Smooth muscle cell (in vitro differentiated cells): ENCODE results near the gene MOGAT3. TPM values are rescaled to one million over a fixed set of nuclear protein-coding genes. Genes with fewer than 3 reads are reported as not detected.
"Not testable (repeated sequence)": the region's sequence is repeated elsewhere in the genome, so short reads cannot be mapped to it uniquely, and the experiment has no call there.

ENCODE experiments used
- DNase-seq: peaks from one replicate; lab custom pipeline; 2025; ENCODE audit not compliant: unreplicated experiment; lab: John Stamatoyannopoulos, UW
- H2AFZ ChIP-seq: fragments of 200-600 bp; sonication (generic); 2 replicates; pipeline ENCODE4 v1.6.0; 2016; ENCODE audit warnings: antibody characterized with exemption, low read depth, mild to moderate bottlenecking
- H3F3A ChIP-seq: fragments of 200-600 bp; sonication (generic); 2 replicates; pipeline ENCODE4 v1.6.0; 2017; ENCODE audit warnings: antibody characterized with exemption, low read depth
- H3K27ac ChIP-seq: fragments of 200-600 bp; sonication (generic); 2 replicates; pipeline ENCODE4 v1.5.1; 2016; ENCODE audit warnings: low read depth, mild to moderate bottlenecking
- H3K27me3 ChIP-seq: fragments of 200-600 bp; sonication (generic); 2 replicates; pipeline ENCODE4 v1.6.1; 2016; ENCODE audit warnings: low read depth, mild to moderate bottlenecking
- H3K36me3 ChIP-seq: fragments of 200-600 bp; sonication (generic); 2 replicates; pipeline ENCODE4 v1.5.1; 2016; ENCODE audit warnings: low read depth
- H3K4me1 ChIP-seq: fragments of 200-600 bp; sonication (generic); 2 replicates; pipeline ENCODE4 v1.5.1; 2016; ENCODE audit warnings: low read depth
- H3K4me2 ChIP-seq: fragments of 200-600 bp; sonication (generic); 2 replicates; pipeline ENCODE4 v1.6.0; 2016; ENCODE audit warnings: mild to moderate bottlenecking
- H3K4me3 ChIP-seq: fragments of 200-600 bp; sonication (generic); 2 replicates; pipeline ENCODE4 v1.5.1; 2016; ENCODE audit warnings: mild to moderate bottlenecking
- H3K79me2 ChIP-seq: fragments of 200-600 bp; sonication (generic); 2 replicates; pipeline ENCODE4 v1.6.0; 2016; ENCODE audit warnings: low read depth, mild to moderate bottlenecking
- H3K9ac ChIP-seq: fragments of 200-600 bp; sonication (generic); 2 replicates; pipeline ENCODE4 v1.6.0; 2016; ENCODE audit warnings: low read depth
- H3K9me3 ChIP-seq: fragments of 200-600 bp; sonication (generic); replicated peaks from 2 replicates; pipeline ENCODE4 v1.5.1; 2016; ENCODE audit warnings: low read depth
- H4K20me1 ChIP-seq: fragments of 200-600 bp; sonication (generic); 2 replicates; pipeline ENCODE4 v1.6.0; 2016; ENCODE audit warnings: low read depth
- CTCF ChIP-seq: fragments of 200-600 bp; sonication (generic); IDR thresholded peaks from 2 replicates; pipeline ENCODE4 v1.5.1; 2017; ENCODE audit warnings: borderline replicate concordance, mild to moderate bottlenecking, antibody characterized with exemption; ENCODE audit not compliant: insufficient read depth, poor library complexity, severe bottlenecking
- WGBS: methylation state at CpG from one replicate; pipeline ENCODE4 v1.1.7; 2016; ENCODE audit warnings: low lambda C conversion rate; 5-methylcytosine and 5-hydroxymethylcytosine counted together
- polyA plus RNA-seq: library from polyadenylated mRNA; unstranded; fragments of >200 nt; fragmentation: Nextera tagmentation; extraction: Ambion mirVana; gene quantifications from 2 replicates; pipeline ENCODE4 v1.2.1, GENCODE V29; 2016
- total RNA-seq: library from RNA; depleted of rRNA; stranded (reverse); fragments of >200 nt; gene quantifications from 2 replicates; pipeline ENCODE4 v1.2.3, GENCODE V29; 2014

MOGAT3 gene
- total and polyA plus RNA-seq, 2 experiments from 2014 or later, result not detected

GRCh38 chr7:101206665-101207042 lies 5.8 kb upstream of the MOGAT3 start:
- WGBS, result 83% methylated on average over 19 of the region's 19 CpGs

GRCh38 chr7:101205901-101206664 lies 5.2 kb upstream of the MOGAT3 start:
- no peaks in the 10 kb centered on the region for H3K36me3 ChIP-seq
- WGBS, result 92% methylated on average over 31 of the region's 32 CpGs

More at GRCh38 chr7:101206665-101207042, 5.8 kb upstream of the MOGAT3 start:
- no peaks in the 10 kb centered on the region for H4K20me1 ChIP-seq
- DNase-seq, result no peak
- no peak overlapping the region for H2AFZ ChIP-seq
- H3K9ac ChIP-seq, result no peak overlapping the region
- H3K4me3 ChIP-seq, result no peak overlapping the region
- TF ChIP-seq CTCF, result no peak
- no peaks in the 10 kb centered on the region for H3F3A ChIP-seq
- no peaks in the 10 kb centered on the region for H3K36me3 ChIP-seq
- peaks cover 24% of the 10 kb centered on the region for H3K27me3 ChIP-seq
- H3K4me2 ChIP-seq, result no peak overlapping the region
- H3K9me3 ChIP-seq, result no peaks in the 10 kb centered on the region
- no peak overlapping the region for H3K27ac ChIP-seq
- no peaks in the 10 kb centered on the region for H3K79me2 ChIP-seq
- H3K4me1 ChIP-seq, result no peaks in the 10 kb centered on the region

GRCh38 chr7:101203740-101204738 lies 3.2 kb upstream of the MOGAT3 start:
- DNase-seq, H3K79me2 ChIP-seq, H3K4me1 ChIP-seq, H3K9ac ChIP-seq, H3K4me3 ChIP-seq, H3F3A ChIP-seq, H3K36me3 ChIP-seq, H3K27ac ChIP-seq, H4K20me1 ChIP-seq, H3K9me3 ChIP-seq, H3K4me2 ChIP-seq, H2AFZ ChIP-seq: not testable (repeated sequence)
- 80% methylated on average over 22 of the region's 22 CpGs for WGBS
- H3K27me3 ChIP-seq, result peaks cover 43% of the 10 kb centered on the region

More at GRCh38 chr7:101205901-101206664, 5.2 kb upstream of the MOGAT3 start:
- H3K4me2 ChIP-seq, result no peak overlapping the region
- peaks cover 30% of the 10 kb centered on the region for H3K27me3 ChIP-seq
- no peak overlapping the region for H3K4me3 ChIP-seq
- no peak overlapping the region for H3K9ac ChIP-seq
- no peaks in the 10 kb centered on the region for H3K4me1 ChIP-seq
- H3K27ac ChIP-seq, result no peak overlapping the region
- no peaks in the 10 kb centered on the region for H3F3A ChIP-seq
- no peaks in the 10 kb centered on the region for H3K9me3 ChIP-seq
- no peak for TF ChIP-seq CTCF
- H3K79me2 ChIP-seq, result no peaks in the 10 kb centered on the region
- H4K20me1 ChIP-seq, result no peaks in the 10 kb centered on the region
- no peak overlapping the region for H2AFZ ChIP-seq
- no peak for DNase-seq

GRCh38 chr7:101202603-101202918 lies 1.7 kb upstream of the MOGAT3 start:
- Histone ChIP-seq H3K27me3 (peaks cover 43% of the 10 kb centered on the region), H3K9ac (no peak overlapping the region), H3K4me3 (no peak overlapping the region), H3K79me2 (no peaks in the 10 kb centered on the region), H4K20me1 (no peaks in the 10 kb centered on the region), H3K27ac (no peak overlapping the region), H3K36me3 (no peaks in the 10 kb centered on the region), H3F3A (no peaks in the 10 kb centered on the region), H2AFZ (no peak overlapping the region), H3K4me2 (no peak overlapping the region), H3K4me1 (no peaks in the 10 kb centered on the region), H3K9me3 (no peaks in the 10 kb centered on the region)
- DNase-seq, result no peak
- TF ChIP-seq CTCF, result no peak
- 83% methylated on average over 5 of the region's 5 CpGs for WGBS
